ENCODE measurements around the gene SDR39U1. TPM values are rescaled to one million over a fixed set of nuclear protein-coding genes. Genes with fewer than 3 reads are reported as not detected.

The SDR39U1 gene
- total RNA-seq, 4 donors from 2014 or later: 21.0 to 39.1 (median 30.2) TPM

DNA sequence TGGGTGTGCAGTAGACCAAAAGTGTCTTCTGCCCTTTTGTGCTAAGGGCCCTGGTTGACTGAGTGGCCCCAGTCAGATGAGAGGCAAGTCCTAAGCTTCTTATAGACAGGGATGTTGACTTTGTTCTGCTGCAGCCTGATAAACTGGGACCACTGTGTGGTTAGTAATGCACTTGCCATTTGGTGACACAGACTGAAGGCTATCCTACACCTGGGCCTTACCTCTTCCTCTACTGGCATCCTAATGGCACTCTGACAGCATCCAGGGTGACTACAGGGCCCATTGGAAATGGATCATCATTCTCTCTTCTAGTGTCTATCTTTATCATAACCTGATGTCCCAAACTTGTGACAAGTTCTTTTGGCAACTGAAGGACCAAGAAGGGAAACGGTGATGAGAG lies 3.3 kb downstream of the SDR39U1 start:
- no peak overlapping the region for H3K4me3 ChIP-seq (ENCODE audit: low read depth, poor library complexity, severe bottlenecking)
- DNase-seq (ENCODE audit: low spot score in 2 of 2): no peak
- WGBS, 2 donors: 40 to 43% methylated on average over 1 of the region's 1 CpG
- intact Hi-C loops (cut with DNase I; ENCODE audit: low total_unique reads): no loop called here
- no peak for TF ChIP-seq POLR2A (IDR thresholded peaks at IDR 0.05)
- TF ChIP-seq, protein P1, sequence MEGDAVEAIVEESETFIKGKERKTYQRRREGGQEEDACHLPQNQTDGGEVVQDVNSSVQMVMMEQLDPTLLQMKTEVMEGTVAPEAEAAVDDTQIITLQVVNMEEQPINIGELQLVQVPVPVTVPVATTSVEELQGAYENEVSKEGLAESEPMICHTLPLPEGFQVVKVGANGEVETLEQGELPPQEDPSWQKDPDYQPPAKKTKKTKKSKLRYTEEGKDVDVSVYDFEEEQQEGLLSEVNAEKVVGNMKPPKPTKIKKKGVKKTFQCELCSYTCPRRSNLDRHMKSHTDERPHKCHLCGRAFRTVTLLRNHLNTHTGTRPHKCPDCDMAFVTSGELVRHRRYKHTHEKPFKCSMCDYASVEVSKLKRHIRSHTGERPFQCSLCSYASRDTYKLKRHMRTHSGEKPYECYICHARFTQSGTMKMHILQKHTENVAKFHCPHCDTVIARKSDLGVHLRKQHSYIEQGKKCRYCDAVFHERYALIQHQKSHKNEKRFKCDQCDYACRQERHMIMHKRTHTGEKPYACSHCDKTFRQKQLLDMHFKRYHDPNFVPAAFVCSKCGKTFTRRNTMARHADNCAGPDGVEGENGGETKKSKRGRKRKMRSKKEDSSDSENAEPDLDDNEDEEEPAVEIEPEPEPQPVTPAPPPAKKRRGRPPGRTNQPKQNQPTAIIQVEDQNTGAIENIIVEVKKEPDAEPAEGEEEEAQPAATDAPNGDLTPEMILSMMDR (IDR thresholded peaks at IDR 0.05): no peak

DNA sequence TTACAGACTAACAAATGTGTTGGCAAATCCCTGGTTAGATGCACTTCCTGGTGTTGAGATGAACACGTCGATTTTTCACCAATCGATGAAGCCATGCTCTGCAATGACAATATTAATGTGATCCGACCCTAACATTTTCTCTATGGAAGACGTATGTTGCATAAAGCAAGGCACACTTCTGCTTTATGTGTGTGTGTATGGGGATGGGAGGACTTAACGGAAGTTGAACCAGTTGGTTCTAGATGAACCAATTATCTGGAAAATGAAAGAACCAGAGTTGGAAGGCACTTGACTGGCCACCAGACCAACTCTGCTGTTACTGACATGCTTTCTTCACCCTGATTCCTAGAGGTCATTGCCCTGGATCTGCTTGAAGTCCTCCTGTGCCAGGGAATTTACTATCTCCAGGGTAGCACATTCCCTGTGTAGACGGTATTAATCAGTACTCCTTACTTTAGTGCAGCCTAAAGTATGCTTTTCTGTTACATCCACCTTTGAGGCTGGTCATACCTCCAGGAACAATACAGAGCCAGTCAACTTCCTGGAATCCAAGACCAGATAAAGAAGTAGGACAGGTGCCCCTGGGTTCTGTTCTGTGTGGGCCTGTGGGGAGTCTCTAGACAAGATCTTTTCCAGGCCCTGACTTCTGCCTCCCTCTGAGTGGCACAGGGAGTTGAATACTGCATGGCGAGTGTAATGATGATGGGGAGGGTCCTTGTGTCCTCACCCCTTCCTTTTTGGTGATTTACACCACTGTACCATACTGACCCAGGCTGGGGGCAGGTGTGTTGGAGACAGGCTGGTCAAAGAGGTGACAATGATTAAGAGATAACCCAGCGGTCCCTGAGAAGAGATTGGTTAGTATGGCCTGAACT lies 4.1 kb downstream of the SDR39U1 start:
- TF ChIP-seq, protein P1 (IDR thresholded peaks at IDR 0.05): no peak
- no peak for TF ChIP-seq POLR2A (IDR thresholded peaks at IDR 0.05)
- DNase-seq (ENCODE audit: low spot score in 2 of 2): no peak

DNA sequence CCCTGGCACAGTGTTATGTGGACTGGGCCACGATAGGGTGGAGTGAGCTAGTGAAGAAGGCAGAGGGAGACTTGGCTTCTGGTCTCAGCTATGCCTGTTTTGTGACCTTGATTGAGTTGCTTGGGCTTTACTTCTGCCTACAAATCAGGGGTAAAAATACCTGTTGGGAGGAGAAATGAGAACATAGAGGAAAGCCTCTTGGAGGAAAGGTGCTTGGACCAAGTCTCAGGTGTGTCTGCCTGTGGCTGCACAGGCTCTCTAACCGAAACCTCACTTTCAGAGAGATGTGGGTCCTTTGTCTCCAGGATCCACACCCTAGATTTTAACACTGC lies 4.9 kb downstream of the SDR39U1 start:
- no peak for DNase-seq (ENCODE audit: low spot score in 2 of 2)
- no peak overlapping the region for H3K4me3 ChIP-seq (ENCODE audit: low read depth, poor library complexity, severe bottlenecking)
- intact Hi-C loops (cut with DNase I; ENCODE audit: low total_unique reads): no loop called here
- WGBS, 2 donors: 56 to 63% methylated on average over 2 of the region's 2 CpGs
- no peak for TF ChIP-seq POLR2A (IDR thresholded peaks at IDR 0.05)
- TF ChIP-seq, protein P1 (IDR thresholded peaks at IDR 0.05): no peak

More for the DNA sequence above, 4.1 kb downstream of the SDR39U1 start:
- WGBS, 2 donors: 54 to 62% methylated on average over 9 of the region's 9 CpGs
- H3K4me3 ChIP-seq (ENCODE audit: low read depth, poor library complexity, severe bottlenecking): no peak overlapping the region
- intact Hi-C loops (cut with DNase I; ENCODE audit: low total_unique reads): no loop called here

DNA sequence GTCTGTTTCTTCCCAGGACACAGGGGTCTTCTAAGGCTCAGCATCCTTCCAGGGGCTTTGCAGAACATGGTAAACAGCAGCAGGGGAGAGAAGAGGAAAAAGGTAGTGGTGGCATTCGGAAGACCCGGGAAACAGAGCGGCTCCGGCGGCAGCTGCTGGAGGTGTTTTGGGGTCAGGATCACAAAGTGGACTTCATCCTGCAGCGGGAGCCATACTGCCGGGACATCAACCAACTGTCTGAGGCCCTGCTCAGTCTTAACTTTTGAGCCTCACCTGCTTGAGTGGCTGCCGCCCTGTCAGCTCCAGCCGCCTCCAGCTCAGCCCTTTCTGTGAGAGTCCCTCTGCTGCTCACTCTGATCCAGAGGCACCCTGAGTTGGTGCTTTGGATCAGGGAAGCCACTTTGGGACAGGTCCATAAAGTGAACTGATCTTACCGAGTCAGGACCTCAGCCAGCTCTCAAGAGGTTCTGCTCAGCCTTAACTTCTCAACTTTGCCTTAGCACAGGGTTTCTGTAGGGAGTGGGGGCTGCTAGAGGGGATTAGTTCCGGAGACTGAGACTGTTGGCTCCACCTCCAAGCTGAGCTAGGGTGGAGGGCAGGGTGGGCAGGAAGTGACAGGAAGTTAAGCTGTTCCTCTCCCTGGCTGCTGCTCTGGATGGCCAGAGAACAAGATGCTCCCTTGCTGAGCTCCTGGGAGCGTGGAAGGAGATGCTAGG lies 5.4 kb downstream of the SDR39U1 start:
- no peak for DNase-seq (ENCODE audit: low spot score in 2 of 2)
- TF ChIP-seq, protein P1 (IDR thresholded peaks at IDR 0.05): no peak
- TF ChIP-seq POLR2A (IDR thresholded peaks at IDR 0.05): no peak
- H3K4me3 ChIP-seq (ENCODE audit: low read depth, poor library complexity, severe bottlenecking): no peak overlapping the region
- intact Hi-C loops (cut with DNase I; ENCODE audit: low total_unique reads): no loop called here
- WGBS, 2 donors: 63 to 71% methylated on average over 12 of the region's 12 CpGs

DNA sequence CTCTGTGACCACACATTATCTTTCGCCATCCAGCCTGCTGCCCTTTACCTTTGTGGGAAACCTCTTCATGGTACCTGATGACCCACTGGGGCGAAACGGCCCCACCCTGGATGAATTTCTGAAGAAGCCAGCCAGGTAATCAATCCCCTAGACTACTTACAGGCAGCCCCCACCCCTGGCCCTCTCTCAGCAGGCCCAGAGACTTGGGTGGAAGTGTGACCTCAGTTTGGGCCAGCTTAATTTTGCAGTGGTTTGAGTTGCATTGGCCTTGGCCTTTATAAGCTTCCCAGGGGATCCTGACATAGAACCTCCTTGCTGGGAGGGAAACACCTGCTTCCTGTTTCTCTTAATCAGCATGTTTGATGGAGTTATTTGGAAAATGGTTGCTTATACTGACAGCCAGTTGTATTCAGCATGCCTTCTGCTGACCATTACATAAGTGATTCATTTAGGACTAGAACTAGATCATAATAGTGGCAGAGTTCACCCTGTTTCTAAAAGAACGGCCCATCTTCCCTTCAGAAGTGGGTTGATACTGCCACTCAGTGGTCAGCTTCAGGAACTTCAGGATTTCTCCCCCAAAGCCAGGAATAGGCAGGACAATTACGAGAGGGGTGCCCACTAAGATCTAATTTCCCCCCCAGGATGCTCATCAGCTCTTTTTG lies 6.1 kb downstream of the SDR39U1 start:
- intact Hi-C loops (cut with DNase I; ENCODE audit: low total_unique reads): no loop called here
- no peak for DNase-seq (ENCODE audit: low spot score in 2 of 2)
- no peak overlapping the region for H3K4me3 ChIP-seq (ENCODE audit: low read depth, poor library complexity, severe bottlenecking)
- WGBS, 2 donors: 43 to 46% methylated on average over 5 of the region's 5 CpGs
- TF ChIP-seq, protein P1 (IDR thresholded peaks at IDR 0.05): peak in 1 of 3 donors; percentile 62
- TF ChIP-seq POLR2A (IDR thresholded peaks at IDR 0.05): no peak

Data from lower leg skin (tissue), 4 donors.